BJ (cell line): Measurements from ENCODE around the gene COLEC12. TPM values are rescaled to one million over a fixed set of nuclear protein-coding genes. Genes with fewer than 3 reads are reported as not detected.

Experiments used
- CTCF ChIA-PET: fragments of 350-600 bp; formaldehyde crosslinking; extraction: SDS; loops from one replicate; lab custom pipeline; 2021; ENCODE audit warnings: antibody characterized with exemption, inconsistent platforms; lab: Yijun Ruan, JAX
- POLR2A ChIA-PET: fragments of 300-600 bp; sonication (Branson Sonifier 250); formaldehyde crosslinking; extraction: SDS; loops from one replicate; lab custom pipeline; 2021; ENCODE audit warnings: antibody characterized with exemption; lab: Charles Lee
- DNase-seq: peaks from one replicate; pipeline ENCODE4 v3.0.0-alpha.2; 2011; ENCODE audit warnings: low read depth
- H3K27me3 ChIP-seq: 2 replicates; pipeline ENCODE4 v1.6.0; 2011; ENCODE audit warnings: low read length; ENCODE audit not compliant: control insufficient read depth, insufficient read depth
- H3K36me3 ChIP-seq: 2 replicates; pipeline ENCODE4 v1.5.1; 2011; ENCODE audit warnings: low read length; ENCODE audit not compliant: control insufficient read depth, insufficient read depth
- H3K4me3 ChIP-seq: 2 replicates; pipeline ENCODE4 v1.5.1; 2011; ENCODE audit warnings: low read depth, mild to moderate bottlenecking, control low read depth, low read length
- CTCF ChIP-seq: IDR thresholded peaks from 2 replicates; pipeline ENCODE4 v1.5.1; 2011; ENCODE audit warnings: low read depth, mild to moderate bottlenecking, control low read depth, inconsistent platforms, low read length, moderate library complexity; ENCODE audit not compliant: insufficient read depth
- polyA plus RNA-seq: library from polyadenylated mRNA; depleted of rRNA; stranded (reverse); fragments of >200 nt; gene quantifications from 2 replicates; pipeline ENCODE4 v1.2.3, GENCODE V29; 2011

Gene COLEC12
- polyA plus RNA-seq, 1 experiment, result 41.1 TPM

DNA sequence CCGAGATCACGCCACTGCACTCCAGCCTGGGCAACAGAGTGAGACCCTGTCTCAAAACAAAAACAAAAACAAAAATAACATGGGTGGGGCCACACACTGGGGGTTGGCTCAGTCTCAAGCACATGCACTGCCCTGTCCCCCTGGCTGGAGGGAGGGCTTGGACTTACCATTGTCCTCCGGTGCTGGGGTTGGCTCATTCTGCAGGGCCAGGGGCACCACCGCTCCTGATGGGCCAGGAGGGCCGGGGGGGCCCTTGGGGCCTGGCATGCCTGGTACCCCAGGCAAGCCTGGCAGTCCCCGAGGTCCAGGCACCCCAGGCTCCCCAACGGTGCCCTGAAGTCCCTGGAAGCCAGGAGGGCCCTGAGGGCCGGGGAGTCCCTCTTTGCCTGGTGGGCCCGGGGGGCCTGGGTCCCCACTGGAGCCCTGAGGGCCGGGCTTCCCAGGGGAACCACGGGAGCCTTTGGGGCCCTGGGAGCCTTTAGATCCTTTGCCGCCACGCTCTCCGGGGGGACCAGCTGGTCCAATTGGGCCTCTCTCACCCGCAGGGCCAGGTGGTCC, 165.8 kb downstream of the COLEC12 start:
- ChIA-PET CTCF (no interaction called here), POLR2A (no interaction called here)

GRCh38 chr18:332721-333510, 167.6 kb downstream of the COLEC12 start:
- H3K36me3 ChIP-seq, result peaks cover 17% of the 10 kb centered on the region
- H3K4me3 ChIP-seq, result no peak overlapping the region
- TF ChIP-seq CTCF, result peak; percentile 24; the same call in 1 of the 2 replicates
- no peaks in the 10 kb centered on the region; the same call in 1 of the 2 replicates for H3K27me3 ChIP-seq
- DNase-seq, result no peak
- POLR2A ChIA-PET, result no interaction called here
- CTCF ChIA-PET, result interaction anchor here (1.2 kb wide), 1 partner anchor 9 kb away, joined by 4 read pairs; no protein-coding TSS in a partner anchor

More for the DNA sequence above, 165.8 kb downstream of the COLEC12 start:
- Histone ChIP-seq H3K27me3 (no peaks in the 10 kb centered on the region), H3K4me3 (no peak overlapping the region), H3K36me3 (peaks cover 17% of the 10 kb centered on the region)
- DNase-seq, result no peak
- TF ChIP-seq CTCF, result no peak

DNA sequence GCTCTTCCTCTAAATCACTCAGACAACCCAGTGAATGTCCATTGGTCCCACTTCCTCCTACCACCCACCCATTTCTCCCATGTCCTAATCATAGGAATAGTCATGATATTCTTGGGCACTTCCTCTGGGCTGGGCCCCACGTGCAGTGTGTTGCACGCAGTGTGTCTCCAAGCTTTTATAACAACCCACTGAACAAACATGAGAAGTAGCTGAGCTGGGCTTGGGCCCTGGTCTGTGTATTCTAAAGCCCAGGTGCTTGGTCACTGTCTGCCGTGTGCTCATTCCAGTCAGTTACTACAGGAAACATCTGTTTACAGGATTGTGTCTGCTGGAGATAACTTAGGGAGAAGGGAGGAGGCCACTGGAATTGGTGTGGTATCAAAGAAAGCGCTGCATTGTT, 168.5 kb downstream of the COLEC12 start:
- ChIA-PET CTCF (interaction anchor here (1.2 kb wide), 1 partner anchor 9 kb away, joined by 4 read pairs; no protein-coding TSS in a partner anchor), POLR2A (no interaction called here)
- H3K4me3 ChIP-seq, result no peak overlapping the region
- H3K36me3 ChIP-seq, result peaks cover 19% of the 10 kb centered on the region
- no peak for DNase-seq
- H3K27me3 ChIP-seq, result no peaks in the 10 kb centered on the region; the same call in 1 of the 2 replicates
- TF ChIP-seq CTCF, result no peak

DNA sequence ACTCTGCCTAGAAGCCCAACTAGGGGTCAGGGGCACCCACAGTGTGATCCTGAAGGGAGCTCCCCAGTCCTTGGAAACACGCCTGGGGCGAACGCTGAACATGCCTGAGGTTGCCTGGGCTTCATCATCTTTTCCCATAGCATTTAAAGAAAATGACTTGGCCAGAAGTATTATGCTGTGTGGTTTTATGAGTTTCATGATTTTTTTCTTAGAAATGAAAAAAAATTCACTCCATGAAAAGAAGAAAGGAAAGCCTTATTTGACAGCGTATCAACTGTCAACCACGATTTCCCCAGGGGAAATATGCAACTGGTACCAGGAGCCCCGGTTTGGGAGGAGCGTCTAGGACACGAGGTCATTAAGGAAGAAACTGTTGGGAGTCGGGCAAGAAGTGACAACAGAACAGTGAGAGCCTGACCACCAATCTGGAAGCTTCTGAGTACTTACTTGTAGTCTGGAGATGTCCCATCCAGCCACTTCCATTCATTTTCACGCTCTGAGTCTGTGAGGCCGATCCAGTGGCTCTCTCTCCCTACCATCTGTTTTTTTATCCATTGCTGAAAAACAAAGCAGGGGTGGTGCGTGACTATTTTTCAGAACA, 169.2 kb downstream of the COLEC12 start:
- Histone ChIP-seq H3K36me3 (peaks cover 19% of the 10 kb centered on the region), H3K27me3 (peaks cover 1% of the 10 kb centered on the region; the same call in 1 of the 2 replicates), H3K4me3 (no peak overlapping the region)
- ChIA-PET CTCF (no interaction called here), POLR2A (no interaction called here)
- no peak for DNase-seq
- no peak for TF ChIP-seq CTCF

DNA sequence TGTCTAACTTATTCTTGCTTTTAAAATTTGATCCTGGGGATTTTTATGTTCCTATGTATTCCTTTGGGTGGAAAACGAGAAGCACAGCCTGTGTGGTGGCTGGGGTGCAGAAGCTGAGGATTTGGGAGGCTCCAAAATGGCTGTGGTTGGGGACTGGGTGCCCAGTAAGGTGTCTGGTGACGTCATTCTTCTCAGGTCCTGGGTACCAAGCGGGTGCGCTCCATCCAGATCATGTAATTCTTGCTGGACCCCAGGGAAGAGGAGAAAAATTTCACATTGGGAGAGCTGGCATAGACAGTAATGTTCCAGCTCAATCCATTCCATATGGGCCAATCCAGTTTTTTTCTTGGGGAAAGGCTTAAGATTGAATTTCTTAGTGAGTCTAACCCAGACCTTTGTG, 171.6 kb downstream of the COLEC12 start:
- no peak for TF ChIP-seq CTCF
- CTCF ChIA-PET, result interaction anchor here (0.8 kb wide), 1 partner anchor 287 kb away, joined by 5 read pairs; no protein-coding TSS in a partner anchor
- no peak for DNase-seq
- Histone ChIP-seq H3K36me3 (peaks cover 12% of the 10 kb centered on the region), H3K4me3 (no peak overlapping the region), H3K27me3 (peaks cover 2% of the 10 kb centered on the region)
- POLR2A ChIA-PET, result no interaction called here
